SK-N-MC (cell line): Measurements from ENCODE around the gene SMYD1.
"Not testable (repeated sequence)": the region's sequence is repeated elsewhere in the genome, so short reads cannot be mapped to it uniquely, and the experiment has no call there.

Experiments
- DNase-seq: peaks from one replicate; pipeline ENCODE4 v3.0.0-alpha.2; 2011; ENCODE audit warnings: low read depth, low spot score
- H3K27ac ChIP-seq: fragments of 200-600 bp; sonication (generic); 2 replicates; pipeline ENCODE4 v1.5.1; 2016; ENCODE audit warnings: mixed run types
- H3K36me3 ChIP-seq: fragments of 200-600 bp; sonication (generic); 2 replicates; pipeline ENCODE4 v1.6.1; 2017; ENCODE audit warnings: antibody characterized with exemption, low read length, mixed read lengths; ENCODE audit not compliant: insufficient read depth
- H3K4me3 ChIP-seq: fragments of 200-600 bp; sonication (generic); 2 replicates; pipeline ENCODE4 v1.5.1; 2016
- H3K9ac ChIP-seq: fragments of 200-600 bp; sonication (generic); 2 replicates; pipeline ENCODE4 v1.8.0; 2017; ENCODE audit warnings: mixed run types, mixed read lengths; ENCODE audit not compliant: insufficient read length
- H3K9me3 ChIP-seq: fragments of 200-600 bp; sonication (generic); 2 replicates; pipeline ENCODE4 v1.6.1; 2017; ENCODE audit warnings: low read depth, mild to moderate bottlenecking, antibody characterized with exemption, low read length, moderate library complexity, mixed read lengths
- EZH2 ChIP-seq: fragments of 200-600 bp; sonication (generic); IDR thresholded peaks from one replicate; pipeline ENCODE4 v1.6.1; 2017; ENCODE audit warnings: antibody characterized with exemption
- FOXP2 ChIP-seq: optimal IDR thresholded peaks from 2 replicates; pipeline ENCODE3; 2011; ENCODE audit warnings: mild to moderate bottlenecking, moderate library complexity; ENCODE audit not compliant: insufficient read depth; ENCODE audit errors: extremely low read length, control extremely low read depth
- POLR2AphosphoS5 ChIP-seq: IDR thresholded peaks from 2 replicates; pipeline ENCODE4 v1.6.1; 2012; ENCODE audit warnings: mild to moderate bottlenecking, low read depth, low read length, borderline replicate concordance

Gene SMYD1

DNA sequence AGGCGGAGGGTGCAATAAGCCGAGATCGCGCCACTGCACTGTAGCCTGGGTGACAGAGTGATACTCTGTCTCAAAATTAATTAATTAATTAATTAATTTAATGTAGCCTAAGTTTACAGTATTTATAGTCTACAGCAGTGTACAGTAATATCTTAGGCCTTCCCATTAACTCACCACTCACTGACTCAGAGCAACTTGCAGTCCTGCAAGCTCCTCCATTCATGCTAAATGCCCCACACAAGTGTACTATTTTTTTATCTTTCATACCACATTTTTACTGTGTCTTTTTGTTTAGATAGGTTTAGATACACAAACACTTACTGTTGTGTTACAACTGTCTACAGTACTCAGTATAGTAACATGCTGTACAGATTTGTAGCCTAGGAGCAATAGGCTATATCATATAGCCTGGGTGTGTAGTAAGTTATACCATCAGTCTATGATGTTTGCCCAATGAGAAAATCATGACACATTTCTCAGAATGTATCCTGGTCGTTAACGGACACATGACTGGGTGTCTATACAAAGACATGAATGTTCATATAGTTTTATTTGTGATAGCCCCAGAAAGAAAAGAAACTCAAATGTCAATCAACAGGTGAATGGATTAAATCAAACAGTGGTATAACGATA, 35.4 kb upstream of the SMYD1 start:
- Histone ChIP-seq H3K9ac (no peak overlapping the region), H3K4me3 (no peak overlapping the region), H3K27ac (no peak overlapping the region), H3K36me3 (no peaks in the 10 kb centered on the region), H3K9me3 (no peaks in the 10 kb centered on the region)
- no peak for TF ChIP-seq FOXP2
- no peak for TF ChIP-seq EZH2
- TF ChIP-seq POLR2AphosphoS5: no peak
- DNase-seq: no peak

DNA sequence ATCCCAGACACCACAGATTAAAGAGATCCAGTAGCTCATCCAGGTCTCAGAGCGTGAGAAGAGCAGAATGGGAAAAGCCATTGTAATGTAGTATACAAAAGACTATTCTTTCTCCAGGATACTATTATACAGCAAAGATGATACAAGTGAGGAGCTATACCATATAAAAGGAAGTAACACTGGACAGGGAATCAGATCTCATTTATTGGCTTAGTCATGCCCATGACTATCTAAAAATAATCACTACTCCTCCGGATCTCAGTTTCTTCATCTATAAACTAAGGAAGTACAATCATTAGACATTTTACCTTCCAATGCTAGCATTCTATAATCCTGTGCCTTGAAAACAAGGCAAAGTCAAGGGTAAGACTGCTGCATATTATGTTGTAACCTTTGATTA, 31.4 kb upstream of the SMYD1 start:
- Histone ChIP-seq H3K4me3 (no peak overlapping the region), H3K9ac (no peak overlapping the region), H3K27ac (no peak overlapping the region), H3K9me3 (no peaks in the 10 kb centered on the region), H3K36me3 (no peaks in the 10 kb centered on the region)
- no peak for TF ChIP-seq FOXP2
- no peak for TF ChIP-seq POLR2AphosphoS5
- TF ChIP-seq EZH2: no peak
- no peak for DNase-seq

DNA sequence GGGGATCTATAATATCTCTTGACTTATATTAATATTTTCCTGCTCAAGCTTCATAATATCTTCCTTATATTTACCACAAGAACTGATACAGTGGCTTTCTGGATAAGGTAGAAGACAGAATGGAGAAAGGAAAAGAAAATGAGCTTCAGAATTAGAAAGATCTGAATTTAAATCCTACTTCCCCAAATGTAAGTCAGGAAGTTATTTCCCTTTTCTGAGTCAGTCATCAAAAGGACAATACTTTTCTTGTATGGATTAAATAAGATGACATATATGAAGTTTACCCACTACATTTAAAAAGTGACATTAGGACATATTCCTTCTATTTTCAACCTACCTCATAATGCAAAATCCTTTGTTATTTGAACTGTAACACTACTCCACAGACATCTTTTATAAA, 31.0 kb upstream of the SMYD1 start:
- H3K27ac ChIP-seq: no peak overlapping the region
- no peak overlapping the region for H3K4me3 ChIP-seq
- no peaks in the 10 kb centered on the region for H3K36me3 ChIP-seq
- no peak overlapping the region for H3K9ac ChIP-seq
- H3K9me3 ChIP-seq: no peaks in the 10 kb centered on the region
- no peak for DNase-seq
- no peak for TF ChIP-seq EZH2
- TF ChIP-seq POLR2AphosphoS5: no peak
- TF ChIP-seq FOXP2: no peak

DNA sequence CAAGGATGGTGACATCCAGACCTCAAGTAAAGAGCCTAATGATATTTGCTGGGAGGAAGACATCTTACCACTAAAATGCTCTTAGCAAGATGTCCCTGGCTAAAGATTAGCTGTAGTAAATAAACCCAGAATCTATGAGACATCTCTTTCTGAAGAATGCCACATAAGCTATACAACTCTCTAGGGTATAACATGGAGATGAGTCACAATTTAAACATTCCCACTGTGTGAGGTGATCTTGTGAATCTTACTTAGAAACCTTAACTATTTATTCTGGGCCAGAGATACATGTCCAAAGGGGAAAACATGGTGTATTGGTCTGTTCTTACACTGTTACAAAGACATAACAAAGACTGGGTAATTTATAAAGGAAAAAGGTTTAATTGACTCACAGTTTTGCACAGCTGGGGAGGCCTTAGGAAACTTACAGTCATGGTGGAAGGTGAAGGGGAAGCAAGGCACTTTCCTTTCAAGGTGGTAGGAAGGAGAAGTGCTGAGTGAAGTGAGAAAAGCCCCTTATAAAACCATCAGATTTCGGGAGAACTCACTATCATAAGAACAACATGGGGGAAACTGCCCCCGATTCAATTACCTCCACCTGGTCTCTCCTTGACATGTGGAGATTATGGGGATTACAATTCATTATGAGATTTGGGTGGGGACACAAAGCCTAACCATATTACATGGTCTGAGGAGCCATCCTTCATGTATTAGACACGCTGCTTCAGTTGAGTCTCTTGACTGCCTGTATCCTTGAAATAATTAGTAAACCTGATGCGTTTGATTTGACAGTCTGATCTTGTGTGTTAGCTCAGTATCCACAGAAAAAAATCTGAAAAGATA, 29.1 kb upstream of the SMYD1 start:
- Histone ChIP-seq H3K36me3 (no peaks in the 10 kb centered on the region), H3K27ac (no peak overlapping the region), H3K9me3 (no peaks in the 10 kb centered on the region), H3K9ac (no peak overlapping the region), H3K4me3 (no peak overlapping the region)
- DNase-seq: no peak
- TF ChIP-seq POLR2AphosphoS5: no peak
- no peak for TF ChIP-seq EZH2
- TF ChIP-seq FOXP2: no peak

DNA sequence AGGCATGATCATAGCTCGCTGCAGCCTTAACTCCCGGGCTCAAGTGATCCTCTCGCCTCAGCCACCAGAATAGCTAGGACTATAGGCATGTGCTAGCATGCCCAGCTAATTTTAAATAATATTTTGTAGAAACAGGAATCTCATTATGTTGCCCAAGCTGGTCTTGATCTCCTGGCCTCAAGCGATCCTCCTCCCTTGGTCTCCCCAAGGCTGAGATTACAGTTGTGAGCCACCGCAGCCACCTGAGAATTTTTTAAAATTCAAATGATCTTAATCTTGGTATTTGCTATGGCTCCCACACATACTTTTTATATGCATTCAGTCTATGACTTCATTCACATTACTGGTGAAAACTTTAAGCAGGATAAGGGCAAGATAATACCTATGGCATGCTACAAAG, 25.1 kb upstream of the SMYD1 start:
- no peak overlapping the region for H3K4me3 ChIP-seq
- H3K36me3 ChIP-seq: no peaks in the 10 kb centered on the region
- no peaks in the 10 kb centered on the region for H3K9me3 ChIP-seq
- DNase-seq: no peak
- no peak overlapping the region for H3K9ac ChIP-seq
- TF ChIP-seq FOXP2 (no peak), EZH2 (no peak)
- H3K27ac ChIP-seq: no peak overlapping the region

DNA sequence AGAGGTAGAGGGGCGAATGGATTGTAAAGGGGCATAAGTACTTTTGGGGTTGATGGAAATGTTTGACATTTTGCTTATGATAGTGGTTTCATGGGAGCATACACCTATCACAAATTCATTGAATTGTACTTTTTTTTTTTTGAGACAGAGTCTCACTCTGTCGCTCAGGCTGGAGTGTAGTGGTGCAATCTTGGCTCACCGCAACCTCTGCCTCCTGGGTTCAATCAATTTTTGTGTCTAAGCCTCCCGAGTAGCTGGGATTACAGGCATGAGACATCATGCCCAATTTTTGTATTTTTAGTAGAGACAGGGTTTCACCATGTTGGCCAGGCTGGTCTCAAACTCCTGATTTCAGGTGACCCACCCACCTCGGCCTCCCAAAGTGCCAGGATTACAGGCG, 22.1 kb upstream of the SMYD1 start:
- H3K27ac ChIP-seq, DNase-seq, H3K9ac ChIP-seq, H3K4me3 ChIP-seq, H3K9me3 ChIP-seq, H3K36me3 ChIP-seq: not testable (repeated sequence)

DNA sequence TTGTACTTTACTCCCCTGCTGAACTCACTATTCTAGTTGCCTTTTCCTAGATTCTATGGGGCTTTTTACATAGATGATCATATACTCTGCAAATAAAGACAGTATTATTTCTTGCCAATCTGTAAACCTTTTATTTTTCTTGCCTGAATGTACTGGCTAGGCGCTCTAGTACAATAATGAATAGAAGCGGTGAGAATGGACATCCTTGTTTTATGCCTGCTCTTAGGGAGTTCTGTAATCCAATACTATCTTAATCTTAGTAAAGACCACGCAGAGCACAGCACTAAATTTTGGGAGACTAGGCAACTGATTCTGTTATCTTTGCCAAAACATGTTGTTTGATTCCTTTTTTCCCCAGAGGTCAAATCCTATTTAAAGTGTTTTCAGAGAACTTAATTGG, 19.1 kb upstream of the SMYD1 start:
- Histone ChIP-seq H3K9me3 (no peaks in the 10 kb centered on the region), H3K4me3 (no peak overlapping the region), H3K27ac (no peak overlapping the region), H3K9ac (no peak overlapping the region), H3K36me3 (no peaks in the 10 kb centered on the region)
- DNase-seq: no peak
- no peak for TF ChIP-seq POLR2AphosphoS5

DNA sequence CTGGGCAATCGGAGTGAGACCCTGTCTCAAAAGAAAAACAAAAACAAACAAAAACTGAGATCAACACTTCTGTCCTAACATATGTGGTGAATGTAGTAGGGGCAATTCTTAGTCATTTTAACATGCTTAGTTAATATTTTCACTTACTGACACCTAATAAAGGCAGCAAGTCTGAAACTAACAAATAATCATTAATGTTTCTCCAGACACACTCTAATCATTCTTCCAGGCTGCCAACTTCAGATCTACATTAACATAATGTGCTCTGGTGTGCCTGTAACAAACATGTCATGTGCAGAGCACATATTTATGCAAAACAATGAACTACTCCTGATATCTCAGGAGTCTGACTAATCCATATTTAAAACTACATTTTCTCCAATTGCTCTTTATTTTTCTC, 18.0 kb upstream of the SMYD1 start:
- no peak for TF ChIP-seq POLR2AphosphoS5
- no peak for TF ChIP-seq FOXP2
- TF ChIP-seq EZH2: no peak
- Histone ChIP-seq H3K36me3 (no peaks in the 10 kb centered on the region), H3K4me3 (no peak overlapping the region), H3K9ac (no peak overlapping the region), H3K9me3 (no peaks in the 10 kb centered on the region), H3K27ac (no peak overlapping the region)
- DNase-seq: no peak

DNA sequence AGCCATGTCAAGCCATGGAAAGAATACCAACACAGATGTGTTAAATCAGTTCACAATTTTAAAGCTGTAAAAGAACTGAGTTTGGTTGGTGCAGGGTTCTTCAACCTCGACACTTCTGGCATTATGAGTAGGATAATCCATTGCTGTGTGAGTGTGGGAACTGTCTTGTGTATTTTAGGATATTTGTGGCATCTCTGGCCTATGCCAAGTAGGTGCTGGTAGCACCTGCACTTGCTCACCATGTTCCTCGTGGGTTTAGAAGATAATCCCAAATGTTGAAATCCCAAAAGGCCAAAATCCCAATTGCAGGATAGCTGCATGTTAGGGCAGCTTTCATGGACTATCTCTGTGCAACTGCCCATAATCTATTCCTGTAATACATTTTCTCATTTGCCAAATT, 15.8 kb upstream of the SMYD1 start:
- no peak overlapping the region for H3K9ac ChIP-seq
- TF ChIP-seq FOXP2: no peak
- TF ChIP-seq EZH2: no peak
- peak; percentile 35; the same call in 1 of the 2 replicates for TF ChIP-seq POLR2AphosphoS5
- no peak overlapping the region for H3K4me3 ChIP-seq
- no peak for DNase-seq
- no peaks in the 10 kb centered on the region for H3K9me3 ChIP-seq
- H3K27ac ChIP-seq: no peak overlapping the region
- H3K36me3 ChIP-seq: no peaks in the 10 kb centered on the region
